AG09309 (cell line): ENCODE results near the gene SRSF5.

Experiments
- DNase-seq: peaks from one replicate; pipeline ENCODE4 v3.0.0-alpha.2; 2010; ENCODE audit warnings: low read depth
- H3K4me3 ChIP-seq: 2 replicates; pipeline ENCODE4 v1.5.1; 2011; ENCODE audit warnings: mild to moderate bottlenecking, low read depth, low read length, moderate library complexity; ENCODE audit not compliant: control insufficient read depth
- TF ChIP-seq, protein P1 (sequence below): IDR thresholded peaks from 2 replicates; pipeline ENCODE4 v1.5.1; 2011; ENCODE audit warnings: mild to moderate bottlenecking, low read depth, low read length, inconsistent platforms; ENCODE audit not compliant: insufficient read depth, control insufficient read depth; ENCODE audit errors: missing control alignments

SRSF5 gene

DNA sequence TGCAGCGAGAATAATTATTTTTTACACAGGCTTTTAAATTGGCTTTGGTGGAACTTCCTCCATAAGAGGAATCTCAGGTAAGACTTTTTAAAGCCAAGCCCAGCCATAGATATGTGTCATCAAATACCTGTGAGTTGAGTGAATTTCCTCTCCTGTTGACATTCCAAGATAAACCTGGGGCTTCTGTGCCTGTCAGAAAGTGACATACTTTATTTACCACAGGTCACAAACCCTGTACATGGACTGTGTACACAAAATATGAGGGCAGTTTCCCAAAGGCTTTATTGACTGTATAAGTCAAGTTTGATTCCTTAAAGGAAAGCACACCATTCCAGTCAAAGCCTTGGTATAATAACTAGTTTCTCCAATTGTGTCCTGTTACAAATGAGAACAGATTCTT, 25.9 kb upstream of the SRSF5 start:
- TF ChIP-seq, protein P1, sequence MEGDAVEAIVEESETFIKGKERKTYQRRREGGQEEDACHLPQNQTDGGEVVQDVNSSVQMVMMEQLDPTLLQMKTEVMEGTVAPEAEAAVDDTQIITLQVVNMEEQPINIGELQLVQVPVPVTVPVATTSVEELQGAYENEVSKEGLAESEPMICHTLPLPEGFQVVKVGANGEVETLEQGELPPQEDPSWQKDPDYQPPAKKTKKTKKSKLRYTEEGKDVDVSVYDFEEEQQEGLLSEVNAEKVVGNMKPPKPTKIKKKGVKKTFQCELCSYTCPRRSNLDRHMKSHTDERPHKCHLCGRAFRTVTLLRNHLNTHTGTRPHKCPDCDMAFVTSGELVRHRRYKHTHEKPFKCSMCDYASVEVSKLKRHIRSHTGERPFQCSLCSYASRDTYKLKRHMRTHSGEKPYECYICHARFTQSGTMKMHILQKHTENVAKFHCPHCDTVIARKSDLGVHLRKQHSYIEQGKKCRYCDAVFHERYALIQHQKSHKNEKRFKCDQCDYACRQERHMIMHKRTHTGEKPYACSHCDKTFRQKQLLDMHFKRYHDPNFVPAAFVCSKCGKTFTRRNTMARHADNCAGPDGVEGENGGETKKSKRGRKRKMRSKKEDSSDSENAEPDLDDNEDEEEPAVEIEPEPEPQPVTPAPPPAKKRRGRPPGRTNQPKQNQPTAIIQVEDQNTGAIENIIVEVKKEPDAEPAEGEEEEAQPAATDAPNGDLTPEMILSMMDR, result no peak
- H3K4me3 ChIP-seq, result no peak overlapping the region
- no peak for DNase-seq

- H3K4me3 ChIP-seq, result no peak overlapping the region
- DNase-seq, result no peak
- TF ChIP-seq, protein P1, result no peak
These were observed 17.0 kb upstream of the SRSF5 start for GRCh38 chr14:69749956-69750355.

DNA sequence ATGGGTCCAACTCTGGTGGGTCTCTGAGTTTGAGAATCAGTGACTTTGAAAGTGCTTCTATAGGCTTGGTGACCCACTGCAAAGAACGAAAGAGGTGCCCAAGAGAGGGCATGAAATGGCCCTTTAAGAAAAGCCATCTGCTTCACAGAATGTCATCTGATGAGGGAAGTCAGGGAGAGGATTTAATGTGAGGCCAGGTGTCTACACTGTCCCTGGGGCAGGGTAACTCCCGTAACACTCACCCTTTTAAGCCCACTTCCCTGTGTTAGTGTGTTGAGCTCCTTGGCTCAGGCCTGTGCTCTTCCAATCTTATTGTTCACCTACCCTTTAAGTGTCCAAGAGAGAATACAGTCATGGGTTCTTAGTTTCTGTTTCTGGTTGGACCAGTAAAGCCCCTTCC, 16.4 kb upstream of the SRSF5 start:
- no peak for DNase-seq
- no peak overlapping the region for H3K4me3 ChIP-seq
- TF ChIP-seq, protein P1, result no peak

DNA sequence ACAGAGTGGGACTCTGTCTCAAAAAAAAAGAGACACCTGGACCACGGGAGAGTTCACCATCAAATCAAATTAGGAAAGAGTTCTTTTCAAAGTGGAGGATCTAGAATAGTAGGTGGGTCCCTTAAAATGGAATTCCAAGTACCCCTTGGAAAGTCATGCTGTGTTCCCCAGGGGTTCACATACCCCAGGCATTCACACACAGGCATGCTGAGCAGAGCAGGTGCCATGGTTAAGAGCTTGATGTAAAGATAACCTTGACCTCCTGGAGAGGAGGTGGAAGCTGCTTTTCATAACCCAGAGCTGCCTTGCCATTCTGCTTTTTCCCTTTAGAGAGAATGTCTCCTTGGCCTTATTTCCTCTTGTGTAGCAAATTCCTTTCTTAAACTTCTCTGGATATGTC, 14.2 kb upstream of the SRSF5 start:
- no peak for DNase-seq
- TF ChIP-seq, protein P1, result no peak
- H3K4me3 ChIP-seq, result no peak overlapping the region

DNA sequence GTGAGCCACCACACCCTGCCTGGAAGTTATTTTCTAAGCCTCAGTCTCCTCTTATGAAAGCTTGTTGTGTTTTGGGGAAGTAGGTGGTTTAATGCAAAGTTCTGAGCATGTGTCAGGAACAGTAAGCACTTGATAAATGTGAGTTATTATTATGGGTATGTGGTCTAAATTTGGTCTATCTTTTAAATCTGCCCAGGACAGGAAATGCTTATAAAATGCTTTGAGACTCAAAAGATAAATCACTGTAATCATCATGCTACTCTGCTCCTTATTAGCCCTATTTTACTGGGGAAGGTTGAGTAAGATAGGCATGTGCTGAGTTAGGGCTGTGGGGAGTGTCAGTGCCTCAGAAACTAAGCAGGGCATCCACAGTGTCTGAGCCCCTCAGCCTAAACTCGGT, 13.1 kb upstream of the SRSF5 start:
- no peak for DNase-seq
- TF ChIP-seq, protein P1, result no peak
- H3K4me3 ChIP-seq, result no peak overlapping the region

DNA sequence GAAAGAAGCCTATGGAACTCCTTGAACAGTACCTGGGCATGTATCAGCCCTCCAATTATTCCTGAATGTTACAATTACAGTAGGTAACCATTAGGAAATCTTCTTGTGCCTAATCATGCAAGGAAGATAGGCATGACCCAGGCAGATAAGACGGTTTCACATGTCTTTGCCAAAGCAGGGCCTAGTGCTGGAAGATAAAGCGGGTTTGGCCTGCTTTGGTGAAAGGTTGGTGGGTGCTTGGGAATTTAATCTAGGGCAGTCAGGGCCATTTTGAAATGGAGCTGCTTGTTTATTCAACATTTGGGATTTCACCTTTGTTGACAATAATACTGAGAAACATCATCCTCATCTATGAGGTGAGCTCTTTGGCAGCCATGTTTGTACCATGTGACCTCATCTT, 12.5 kb upstream of the SRSF5 start:
- no peak overlapping the region for H3K4me3 ChIP-seq
- TF ChIP-seq, protein P1, result no peak
- no peak for DNase-seq

GRCh38 chr14:69755296-69755695, 11.6 kb upstream of the SRSF5 start:
- TF ChIP-seq, protein P1, result no peak
- no peak overlapping the region for H3K4me3 ChIP-seq
- no peak for DNase-seq
